Body of pancreas (tissue), 4 donors: Measurements from ENCODE around the gene MPZL1. TPM values are rescaled to one million over a fixed set of nuclear protein-coding genes. Genes with fewer than 3 reads are reported as not detected.

ENCODE experiments used
- ATAC-seq: fragments of 150-250 bp; one replicate; pipeline ENCODE4 v1.9.1; 2016
- DNase-seq, 4 donors: peaks; one replicate each; pipeline ENCODE4 v3.0.0-alpha.2; 2019
- H3K27ac ChIP-seq, 4 donors: fragments of 200-600 bp; sonication (generic); 1 replicate in 3 of 4; 2 replicates in 1 of 4; pipeline versions ENCODE4 v1.5.1 to v1.6.1; 2016 to 2019; ENCODE audit warnings: mild to moderate bottlenecking in 1 of 4, mixed read lengths in 1 of 4, moderate library complexity in 1 of 4
- H3K27me3 ChIP-seq, 2 donors: fragments of 200-600 bp; sonication (generic); one replicate each; pipeline ENCODE4 v1.6.0; 2016; ENCODE audit warnings: mild to moderate bottlenecking in 1 of 2
- H3K36me3 ChIP-seq, 2 donors: fragments of 200-600 bp; sonication (generic); replicated peaks in 1 of 2; 2 replicates each; pipeline ENCODE4 v1.5.1; 2016; ENCODE audit warnings: low read depth in 2 of 2; ENCODE audit not compliant: insufficient read depth in 1 of 2
- H3K4me1 ChIP-seq: fragments of 200-600 bp; sonication (generic); one replicate; pipeline ENCODE4 v1.6.0; 2016
- H3K4me3 ChIP-seq, 2 donors: fragments of 200-600 bp; sonication (generic); 1 replicate in 1 of 2; 2 replicates in 1 of 2; pipeline ENCODE4 v1.5.1; 2016 to 2019
- H3K9me3 ChIP-seq, 3 donors: fragments of 200-600 bp; sonication (generic); 1 replicate in 2 of 3; 2 replicates in 1 of 3; pipeline ENCODE4 v1.5.1; 2016
- CTCF ChIP-seq, 7 experiments: fragments of 450-650 bp in 4 of 7; fragments of 200-600 bp in 3 of 7; sonication (generic) in 3 of 7; IDR thresholded peaks; one replicate each; pipeline ENCODE4 v1.5.1; 2016 to 2019; ENCODE audit warnings: antibody characterized with exemption in 7 of 7
- POLR2A ChIP-seq, 3 donors: fragments of 450-650 bp; IDR thresholded peaks; one replicate each; pipeline ENCODE4 v1.6.1; 2016; ENCODE audit warnings: antibody characterized with exemption in 3 of 3, mild to moderate bottlenecking in 2 of 3
- WGBS, 2 donors: methylation state at CpG; one replicate each; pipeline ENCODE4 v1.1.5; 2017; 5-methylcytosine and 5-hydroxymethylcytosine counted together
- intact Hi-C: fragments of 100-400 bp; cut with DNase I; formaldehyde crosslinking; loops from one replicate; pipeline ENCODE4 v1.15.1; 2023
- total RNA-seq, 2 donors: library from RNA; depleted of rRNA; stranded (reverse); fragments of >200 nt; gene quantifications; one replicate each; pipeline ENCODE4 v1.1.0, GENCODE V29; 2016

The MPZL1 gene
- total RNA-seq, 2 donors from 2014 or later: 19.8 to 28.5 TPM

- no peak overlapping the region for H3K4me3 ChIP-seq
- TF ChIP-seq POLR2A (IDR thresholded peaks at IDR 0.05): no peak
- no peak for TF ChIP-seq CTCF (IDR thresholded peaks at IDR 0.05)
- intact Hi-C loops: no loop called here
- no peaks in the 10 kb centered on the region for H3K27me3 ChIP-seq
- DNase-seq (no peak), ATAC-seq (no peak)
- peaks cover 34% of the 10 kb centered on the region for H3K4me1 ChIP-seq
- 87 to 96% methylated on average over 1 of the region's 1 CpG for WGBS, 2 donors
- H3K27ac ChIP-seq: no peak overlapping the region
- no peaks in the 10 kb centered on the region for H3K9me3 ChIP-seq
- H3K36me3 ChIP-seq: no peaks in the 10 kb centered on the region
Measured at GRCh38 chr1:167751676-167752075, 29.9 kb downstream of the MPZL1 start.

DNA sequence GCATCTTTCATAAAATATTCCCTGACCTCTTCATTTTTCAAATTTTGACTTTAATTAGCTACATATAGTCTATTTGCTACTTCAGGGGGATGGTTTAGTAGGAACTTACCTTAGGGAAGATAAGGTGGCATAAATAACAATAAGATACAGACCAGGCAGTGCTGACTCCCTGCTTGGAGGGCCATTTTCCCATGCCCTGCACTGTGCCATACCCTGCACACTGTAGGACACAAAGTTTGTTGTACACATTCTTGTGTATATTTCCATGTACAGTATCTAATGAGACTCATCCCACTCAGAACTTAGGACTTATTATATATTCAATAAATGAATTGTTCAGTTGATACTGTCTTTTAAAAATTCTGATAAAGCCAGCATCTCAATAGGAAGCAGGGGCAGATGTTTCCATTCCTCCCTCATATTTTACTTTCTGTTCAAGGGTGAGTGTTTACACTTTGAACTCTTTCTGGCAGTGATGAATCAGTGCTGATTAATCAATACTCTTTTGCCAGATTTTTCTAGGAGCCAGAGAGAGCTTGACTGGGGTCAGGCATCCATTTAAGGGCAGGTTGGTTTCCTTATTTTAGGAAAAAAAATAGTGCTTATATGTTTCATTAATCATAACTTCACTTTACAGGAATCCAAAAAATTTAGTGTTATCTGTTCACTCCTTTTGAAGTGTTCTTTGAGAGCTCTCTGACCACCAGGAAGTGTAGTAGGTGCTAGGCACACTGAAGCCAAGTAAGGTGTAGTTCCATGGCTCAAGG, 30.6 kb downstream of the MPZL1 start:
- H3K27me3 ChIP-seq: no peaks in the 10 kb centered on the region
- intact Hi-C loops: no loop called here
- ATAC-seq (peak; percentile 48), DNase-seq (no peak)
- H3K27ac ChIP-seq: peak overlapping the region in 2 of 4 donors; percentile 39 to 41
- no peak overlapping the region for H3K4me3 ChIP-seq
- H3K36me3 ChIP-seq: no peaks in the 10 kb centered on the region
- no peaks in the 10 kb centered on the region for H3K9me3 ChIP-seq
- TF ChIP-seq POLR2A (IDR thresholded peaks at IDR 0.05): no peak
- TF ChIP-seq CTCF (IDR thresholded peaks at IDR 0.05): no peak
- H3K4me1 ChIP-seq: peaks cover 42% of the 10 kb centered on the region

GRCh38 chr1:167755654-167756053, 33.9 kb downstream of the MPZL1 start:
- H3K4me1 ChIP-seq: peaks cover 41% of the 10 kb centered on the region
- no peaks in the 10 kb centered on the region for H3K27me3 ChIP-seq
- ATAC-seq (no peak), DNase-seq (no peak)
- H3K4me3 ChIP-seq: no peak overlapping the region
- TF ChIP-seq CTCF (IDR thresholded peaks at IDR 0.05): no peak
- no peak for TF ChIP-seq POLR2A (IDR thresholded peaks at IDR 0.05)
- H3K36me3 ChIP-seq: no peaks in the 10 kb centered on the region
- 76 to 82% methylated on average over 3 of the region's 3 CpGs for WGBS, 2 donors
- H3K9me3 ChIP-seq: no peaks in the 10 kb centered on the region
- intact Hi-C loops: no loop called here
- H3K27ac ChIP-seq: no peak overlapping the region

DNA sequence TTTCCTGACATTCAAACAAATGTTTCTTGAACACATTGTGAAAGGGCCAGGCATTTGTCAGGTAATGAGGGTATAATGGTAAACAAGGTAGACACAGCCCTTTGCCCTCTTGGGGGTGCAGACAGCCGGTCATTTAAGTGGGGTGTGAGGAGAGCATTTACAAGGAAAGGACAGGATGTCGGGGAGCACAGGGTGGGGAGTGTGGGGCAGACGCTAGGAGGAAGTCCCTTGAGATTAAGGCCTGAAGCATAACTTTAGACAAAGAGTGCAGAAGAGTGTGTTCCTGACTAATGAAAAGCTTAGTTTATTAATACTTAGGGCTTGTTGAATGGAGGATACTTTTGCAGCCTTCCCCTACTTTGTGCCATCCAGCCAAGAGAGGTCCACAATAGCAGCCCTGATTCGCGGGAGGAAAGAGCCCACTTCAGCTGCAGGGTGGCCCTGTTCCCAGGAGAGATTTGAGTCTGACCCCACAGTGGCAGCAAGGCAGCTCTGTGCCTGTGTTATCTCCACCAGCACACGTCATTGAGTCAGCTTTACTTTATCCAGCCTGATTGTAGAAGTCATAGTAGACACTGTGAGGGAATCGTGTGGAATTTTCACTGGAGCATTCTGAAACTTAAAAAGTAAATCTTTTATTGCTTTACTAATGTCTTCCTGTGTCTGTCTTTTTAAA, 35.1 kb downstream of the MPZL1 start:
- H3K27ac ChIP-seq: peak overlapping the region in 1 of 4 donors; percentile 30
- peak; percentile 58 for ATAC-seq
- intact Hi-C loops: no loop called here
- WGBS, 2 donors: 20 to 32% methylated on average over 7 of the region's 7 CpGs
- peak in 3 of 4 donors; percentile 11 to 14 (median 14) for DNase-seq
- no peaks in the 10 kb centered on the region for H3K9me3 ChIP-seq
- H3K27me3 ChIP-seq: no peaks in the 10 kb centered on the region
- TF ChIP-seq POLR2A (IDR thresholded peaks at IDR 0.05) (no peak), CTCF (IDR thresholded peaks at IDR 0.05) (no peak)
- H3K4me3 ChIP-seq: no peak overlapping the region
- no peaks in the 10 kb centered on the region for H3K36me3 ChIP-seq
- H3K4me1 ChIP-seq: peaks cover 41% of the 10 kb centered on the region
